22Rv1 (cell line): ENCODE measurements around the gene PTPRA.

Experiments used
- CTCF ChIP-seq: fragments of 450-650 bp; IDR thresholded peaks from 2 replicates; pipeline ENCODE4 v1.5.1; 2017; ENCODE audit warnings: mild to moderate bottlenecking
- ZFX ChIP-seq: fragments of 450-650 bp; IDR thresholded peaks from 2 replicates; pipeline ENCODE4 v1.6.1; 2017; ENCODE audit warnings: antibody characterized with exemption, borderline replicate concordance

- TF ChIP-seq CTCF (no peak), ZFX (no peak)
Observed at GRCh38 chr20:2858591-2858990, 14.7 kb upstream of the PTPRA start.
